HEK293T (cell line): ENCODE data around the gene ANKRD29.

Experiments
- CTBP1 ChIP-seq: fragments of 450-650 bp; IDR thresholded peaks from 2 replicates; pipeline ENCODE4 v1.6.1; 2016; ENCODE audit warnings: borderline replicate concordance
- FOXK2 ChIP-seq: fragments of 450-650 bp; IDR thresholded peaks from 2 replicates; pipeline ENCODE4 v1.6.1; 2016; ENCODE audit warnings: mild to moderate bottlenecking
- LEF1 ChIP-seq: fragments of 450-650 bp; IDR thresholded peaks from 2 replicates; pipeline ENCODE4 v1.6.1; 2017; ENCODE audit warnings: mild to moderate bottlenecking, borderline replicate concordance
- SUZ12 ChIP-seq: fragments of 450-650 bp; IDR thresholded peaks from 2 replicates; pipeline ENCODE4 v1.6.1; 2016; ENCODE audit warnings: mild to moderate bottlenecking

DNA sequence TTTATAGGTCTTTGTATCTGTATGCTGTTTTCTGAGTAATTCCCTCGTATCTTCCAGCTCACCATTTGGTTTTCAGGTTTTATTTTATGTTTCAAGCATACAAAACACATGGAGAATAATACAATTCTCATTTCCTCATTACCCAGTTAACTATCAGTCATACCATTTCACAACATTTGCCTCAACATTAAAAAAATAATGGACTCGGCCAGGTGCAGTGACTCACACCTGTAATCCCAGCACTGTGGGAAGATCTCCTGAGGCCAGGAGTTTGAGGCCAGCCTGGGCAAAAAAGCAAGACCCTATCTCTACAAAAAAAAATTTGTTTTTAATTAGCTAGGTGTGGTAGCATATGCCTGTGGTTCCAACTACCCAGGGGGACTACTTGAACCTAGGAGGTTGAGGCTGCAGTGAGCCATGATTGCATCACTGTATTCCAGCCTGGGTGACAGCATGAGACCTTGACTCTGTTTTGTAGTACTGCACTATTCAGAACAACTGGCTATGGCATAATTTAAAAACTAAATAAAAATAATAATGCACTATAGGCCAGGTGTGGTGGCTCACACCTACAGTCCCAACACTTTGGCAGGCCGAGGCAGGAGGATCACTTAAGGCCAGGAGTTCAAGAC, 96.7 kb downstream of the ANKRD29 start:
- TF ChIP-seq SUZ12, result no peak
- TF ChIP-seq CTBP1, result no peak
- no peak for TF ChIP-seq FOXK2
- TF ChIP-seq LEF1, result no peak
